SIG-M5 treated with dmso at 0.1 percent for 504 hours (cell line): Measurements from ENCODE around the gene PCSK5.
"Not testable (repeated sequence)": the region's sequence is repeated elsewhere in the genome, so short reads cannot be mapped to it uniquely, and the experiment has no call there.

Experiments
- DNase-seq: peaks from one replicate; lab custom pipeline; 2025; ENCODE audit not compliant: unreplicated experiment; lab: John Stamatoyannopoulos, UW

The PCSK5 gene

DNA sequence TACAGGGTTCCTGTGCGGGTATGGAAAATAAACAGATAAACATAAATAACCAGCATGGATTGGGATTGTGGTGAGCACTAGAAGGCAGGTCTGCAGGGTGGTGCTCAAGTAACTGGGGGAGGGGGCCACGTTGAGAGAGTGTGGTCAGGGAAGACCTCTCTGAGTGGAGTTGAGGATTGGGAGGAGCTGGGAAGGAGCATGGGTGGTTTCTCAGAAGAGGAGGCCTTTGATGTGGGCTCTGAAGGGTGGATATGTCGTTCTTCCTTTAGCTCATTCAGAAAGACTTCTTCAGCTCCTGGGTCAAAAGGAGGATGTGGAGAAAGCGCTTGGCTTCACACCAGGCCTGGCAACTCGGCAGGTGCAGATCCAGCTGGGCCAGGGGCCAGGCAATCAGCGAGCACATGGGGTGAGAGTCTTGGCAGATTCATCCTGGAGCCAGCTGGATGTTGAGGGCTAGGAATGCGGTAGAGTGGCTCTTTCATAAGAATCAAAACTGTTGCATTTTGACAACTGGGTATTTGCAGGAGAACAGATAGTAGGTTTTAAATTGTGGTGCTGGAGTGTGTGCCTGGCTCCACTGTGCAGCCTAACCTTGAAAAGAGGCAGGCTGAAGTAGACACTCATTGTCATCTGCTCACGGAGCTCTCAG, 71.7 kb downstream of the PCSK5 start:
- no peak for DNase-seq

DNA sequence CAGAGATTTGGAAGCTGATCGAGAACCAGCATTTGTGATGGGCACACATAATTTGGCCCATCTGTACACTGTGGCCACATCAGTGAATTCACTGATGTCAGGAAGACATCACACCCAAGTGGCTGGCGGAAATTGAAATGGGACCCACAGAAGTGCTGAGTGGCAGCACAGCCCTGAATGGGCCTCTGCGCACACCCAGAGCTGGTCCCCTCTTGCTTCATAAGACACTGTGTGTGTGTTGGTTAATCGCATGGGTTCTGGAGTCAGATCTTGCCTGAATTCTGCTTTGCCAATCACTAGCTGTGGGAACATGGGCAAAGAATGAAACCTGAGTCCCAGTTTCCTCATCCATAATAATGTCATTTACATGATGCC, 72.2 kb downstream of the PCSK5 start:
- DNase-seq: no peak

DNA sequence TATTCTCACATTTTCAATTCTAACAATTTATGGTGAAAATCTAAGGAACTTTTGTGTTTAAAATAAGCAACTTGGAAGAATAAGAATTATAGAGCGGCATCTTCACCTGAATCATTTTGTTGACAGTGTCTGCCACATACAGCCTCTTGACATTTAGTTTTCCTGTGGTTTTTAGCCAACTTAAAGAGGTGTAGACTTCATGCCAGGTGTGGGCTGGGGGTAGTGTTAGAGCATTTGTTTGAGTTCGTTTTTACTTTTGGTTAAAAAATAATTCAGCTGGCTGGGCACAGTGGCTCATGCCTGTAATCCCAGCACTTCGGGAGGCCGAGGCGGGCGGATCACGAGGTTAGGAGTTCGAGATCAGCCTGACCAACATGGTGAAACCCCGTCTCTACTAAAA, 72.8 kb downstream of the PCSK5 start:
- not testable (repeated sequence) for DNase-seq

DNA sequence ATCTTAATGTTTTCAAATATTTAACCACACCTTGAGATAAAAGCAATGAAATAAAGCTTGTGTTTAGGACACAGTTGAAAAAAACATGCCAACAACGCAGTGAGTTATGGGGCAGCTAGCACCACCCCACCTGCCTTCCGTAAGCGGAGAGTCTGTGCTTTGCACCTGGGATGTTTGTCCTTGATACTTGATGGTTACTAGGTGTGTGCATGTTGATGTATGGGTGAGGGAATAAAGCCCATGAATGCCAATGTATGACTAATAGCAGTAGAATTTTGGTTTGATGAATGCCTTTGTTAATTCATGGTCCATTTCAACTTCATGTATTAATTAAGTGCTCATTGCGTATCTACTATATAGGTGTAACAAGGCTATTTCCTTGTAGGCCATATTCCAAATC, 74.0 kb downstream of the PCSK5 start:
- no peak for DNase-seq

DNA sequence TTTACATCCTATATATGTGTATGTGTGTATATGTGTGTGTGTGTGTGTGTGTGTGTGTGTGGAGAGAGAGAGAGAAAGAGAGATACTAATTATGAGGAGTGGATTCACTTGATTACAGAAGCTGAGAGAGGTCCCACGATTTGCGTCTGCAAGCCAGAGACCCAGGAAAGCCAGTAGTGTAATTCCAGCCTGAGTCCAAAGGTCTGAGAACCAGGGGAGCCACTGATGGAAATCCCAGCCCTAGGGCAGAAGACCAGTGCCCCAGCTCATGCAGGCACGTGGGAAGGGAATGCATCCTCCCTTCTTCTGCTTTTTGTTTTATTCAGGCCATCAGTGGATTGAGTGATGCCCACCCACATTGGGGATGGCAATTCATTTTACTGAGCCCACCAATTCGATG, 74.8 kb downstream of the PCSK5 start:
- no peak for DNase-seq

DNA sequence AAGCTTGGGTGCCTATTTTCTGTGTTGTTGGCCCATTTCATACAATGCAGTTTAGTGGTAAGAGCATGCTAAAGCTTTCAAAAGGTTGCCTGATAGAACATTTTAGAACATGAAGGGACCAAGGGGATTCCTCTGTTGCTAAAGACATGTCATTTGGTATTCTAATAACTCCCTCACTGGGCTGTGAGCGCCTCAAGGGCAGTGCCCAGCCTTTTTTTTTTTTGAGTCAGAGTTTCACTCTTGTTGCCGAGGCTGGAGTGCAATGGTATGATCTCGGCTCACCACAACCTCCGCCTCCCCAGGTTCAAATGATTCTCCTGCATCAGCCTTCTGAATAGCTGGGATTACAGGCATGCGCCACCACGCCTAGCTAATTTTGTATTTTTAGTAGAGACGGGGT, 77.1 kb downstream of the PCSK5 start:
- no peak for DNase-seq

DNA sequence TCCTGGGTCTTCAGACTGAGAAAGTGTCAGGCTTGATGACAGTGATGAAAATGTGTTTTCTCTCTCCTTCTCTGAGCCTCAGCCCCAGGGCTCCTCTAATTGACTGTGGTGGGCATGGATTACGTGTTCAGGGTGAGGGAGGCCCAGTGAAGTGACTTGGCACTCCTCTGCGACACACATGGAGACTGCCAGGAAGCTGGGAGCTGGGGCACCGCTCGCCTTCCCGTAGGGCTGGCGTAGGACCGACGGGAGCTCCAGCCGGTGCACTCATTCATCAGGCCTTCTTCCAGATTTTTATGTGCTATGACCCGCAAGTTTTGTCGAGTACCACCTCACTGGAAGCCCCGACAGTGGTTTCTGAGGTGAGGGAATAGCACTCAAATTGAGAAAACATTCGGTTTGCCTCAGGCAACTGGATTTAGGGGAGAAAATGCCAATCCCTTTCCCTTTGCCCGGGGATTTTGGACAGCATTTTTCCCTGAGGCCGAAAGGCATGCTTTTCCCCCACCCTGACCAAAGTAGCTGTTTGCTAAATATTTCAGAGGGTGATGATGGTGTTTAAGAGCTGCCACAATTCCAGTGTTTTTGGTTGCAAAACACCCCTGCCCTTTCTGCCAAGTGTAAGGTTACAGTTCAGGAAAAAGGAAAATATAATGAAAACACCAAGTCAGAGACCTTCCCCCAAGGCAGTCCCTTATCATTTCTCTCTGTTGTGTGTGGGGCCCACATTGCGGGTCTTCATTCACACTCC, 83.7 kb downstream of the PCSK5 start:
- no peak for DNase-seq

DNA sequence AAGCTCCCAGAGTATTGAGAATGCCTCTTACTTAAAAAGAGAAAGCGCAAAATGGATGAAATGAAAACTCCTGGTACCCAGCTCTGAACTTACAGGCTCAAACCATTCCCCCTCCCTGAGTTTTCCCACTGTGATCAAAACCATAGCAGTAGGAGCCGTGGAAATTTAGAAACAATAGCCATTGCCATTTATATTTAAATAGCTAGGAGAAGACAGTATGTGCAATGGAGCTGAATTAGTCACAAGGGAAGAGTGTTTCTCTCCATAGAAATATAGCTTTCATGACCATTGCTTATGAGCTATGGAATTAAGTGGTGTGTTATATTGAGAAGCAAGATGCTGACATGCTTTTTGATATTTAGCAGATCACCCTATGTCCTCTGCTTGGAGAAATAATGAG, 84.6 kb downstream of the PCSK5 start:
- no peak for DNase-seq

DNA sequence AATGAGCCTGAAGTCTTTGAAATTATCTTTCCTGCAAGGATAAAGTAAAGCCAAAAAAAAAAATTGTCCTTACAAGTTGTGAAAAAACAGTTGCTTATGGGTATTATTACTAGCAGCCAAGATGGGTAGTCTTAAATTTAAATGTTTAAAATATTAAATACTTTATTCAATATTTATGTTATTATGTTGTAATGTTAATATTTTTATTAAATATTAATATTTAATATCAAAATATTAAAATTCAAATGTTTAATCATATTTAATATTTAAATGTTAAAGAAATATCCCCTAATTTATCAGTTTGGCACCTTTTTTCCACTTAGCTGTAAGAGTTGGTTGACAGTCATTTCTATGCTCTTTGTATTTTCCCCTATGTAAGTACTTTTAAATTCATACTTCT, 86.1 kb downstream of the PCSK5 start:
- DNase-seq: no peak

DNA sequence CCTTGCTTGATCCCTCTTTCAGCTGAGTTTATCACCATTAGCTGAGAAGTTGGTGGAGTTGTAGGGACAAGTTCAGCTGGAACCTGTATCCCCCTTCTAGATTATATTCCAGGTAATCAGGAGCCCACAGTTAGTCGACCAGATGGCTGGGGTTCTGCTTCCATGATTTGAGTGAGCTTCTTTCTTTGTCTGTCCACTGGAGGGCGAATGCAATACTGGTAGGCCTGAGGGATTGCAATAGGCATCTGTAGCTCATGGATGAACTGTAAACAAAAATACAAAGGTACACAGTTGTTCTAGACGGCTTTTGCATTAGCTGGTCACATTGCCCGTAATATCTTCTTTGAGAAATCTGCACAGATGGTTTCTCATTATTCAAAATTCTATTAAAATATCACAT, 88.9 kb downstream of the PCSK5 start:
- no peak for DNase-seq

DNA sequence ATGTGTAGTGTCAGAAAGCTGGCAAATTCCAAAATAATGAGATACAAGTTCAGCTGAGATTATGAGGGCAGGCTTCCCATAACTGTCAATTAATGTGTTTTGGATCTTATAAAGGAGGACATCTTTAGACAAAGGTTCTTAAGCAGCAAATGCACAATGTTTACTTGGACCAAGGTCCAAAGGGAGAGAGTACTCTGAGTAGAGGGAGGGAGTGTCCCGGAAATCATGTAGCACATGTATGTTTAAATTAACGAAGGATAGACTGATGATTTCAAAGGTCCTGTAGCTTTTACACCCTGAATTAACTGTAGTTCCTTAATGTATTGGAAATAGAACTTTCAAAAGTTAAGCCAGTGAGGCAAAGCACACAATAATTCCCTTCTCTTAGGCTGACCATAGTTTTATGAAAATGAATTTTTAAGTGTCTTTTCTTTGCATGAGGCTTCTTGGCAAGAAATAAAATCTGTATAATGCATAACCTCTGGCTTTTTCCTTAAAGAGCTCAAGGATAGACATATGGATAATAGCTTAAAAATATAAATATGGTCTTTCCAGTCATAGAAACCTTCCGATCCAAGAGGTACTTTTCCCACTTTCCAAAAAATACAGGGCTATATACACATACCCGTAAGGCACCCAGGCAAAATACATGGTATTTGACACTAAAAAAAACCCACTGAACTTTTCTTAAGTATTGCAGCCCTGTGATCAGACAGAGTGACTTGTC, 93.0 kb downstream of the PCSK5 start:
- no peak for DNase-seq

DNA sequence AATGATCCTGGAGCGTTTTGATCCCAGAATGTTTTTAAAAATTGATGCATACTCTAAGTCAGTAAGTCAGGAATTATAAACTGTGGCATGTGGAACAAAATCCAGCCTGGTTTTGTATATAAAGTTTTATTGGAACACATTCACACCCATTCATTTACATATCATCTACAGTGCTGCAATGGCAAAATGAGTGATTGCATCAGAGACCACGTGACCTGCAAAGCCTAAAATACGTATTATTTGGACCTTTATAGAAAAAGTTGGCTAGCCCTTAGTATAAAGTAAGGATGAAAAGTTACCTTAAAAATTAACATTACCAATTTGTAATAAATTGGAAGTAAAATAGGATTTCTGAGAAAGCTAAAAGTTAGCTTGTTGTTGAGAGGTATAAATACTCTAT, 95.0 kb downstream of the PCSK5 start:
- DNase-seq: no peak

DNA sequence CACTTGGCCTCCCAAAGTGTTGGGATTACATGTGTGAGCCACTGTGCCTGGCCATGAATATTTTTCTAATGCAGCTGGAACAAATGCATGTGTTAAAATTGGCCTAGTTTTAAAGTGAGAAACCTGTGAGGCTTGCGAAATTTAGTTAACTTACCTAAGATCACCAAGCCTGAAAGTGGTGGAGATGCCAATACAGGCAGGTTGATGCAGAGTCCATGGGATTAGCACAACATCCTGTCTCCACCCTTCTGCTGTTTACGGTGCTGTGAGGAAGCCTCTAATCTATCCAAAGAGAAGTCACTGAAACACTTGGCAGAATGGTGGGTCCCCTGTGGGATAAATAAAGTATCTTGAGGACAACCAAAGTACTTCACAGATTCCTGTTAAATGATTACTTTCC, 98.2 kb downstream of the PCSK5 start:
- no peak for DNase-seq

DNA sequence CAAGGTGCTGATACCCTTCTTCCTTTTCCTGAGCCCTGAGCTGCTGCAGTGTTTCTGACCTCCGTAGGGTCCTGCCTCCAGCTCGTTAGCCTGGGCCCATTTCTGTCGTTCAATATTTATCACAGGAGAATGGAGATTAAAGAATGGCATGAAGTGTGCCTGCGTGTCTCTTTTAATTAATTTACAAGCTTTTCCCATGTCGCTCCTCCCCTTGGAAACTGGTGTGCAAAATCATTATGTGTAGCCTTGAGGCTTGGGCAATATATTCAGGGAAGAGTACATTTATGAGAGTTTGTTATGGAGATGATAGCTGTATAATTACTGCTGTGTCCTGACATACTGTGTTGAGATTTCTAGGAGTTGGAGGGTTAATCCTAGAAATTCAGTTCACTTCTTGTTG, 99.7 kb downstream of the PCSK5 start:
- DNase-seq: no peak

DNA sequence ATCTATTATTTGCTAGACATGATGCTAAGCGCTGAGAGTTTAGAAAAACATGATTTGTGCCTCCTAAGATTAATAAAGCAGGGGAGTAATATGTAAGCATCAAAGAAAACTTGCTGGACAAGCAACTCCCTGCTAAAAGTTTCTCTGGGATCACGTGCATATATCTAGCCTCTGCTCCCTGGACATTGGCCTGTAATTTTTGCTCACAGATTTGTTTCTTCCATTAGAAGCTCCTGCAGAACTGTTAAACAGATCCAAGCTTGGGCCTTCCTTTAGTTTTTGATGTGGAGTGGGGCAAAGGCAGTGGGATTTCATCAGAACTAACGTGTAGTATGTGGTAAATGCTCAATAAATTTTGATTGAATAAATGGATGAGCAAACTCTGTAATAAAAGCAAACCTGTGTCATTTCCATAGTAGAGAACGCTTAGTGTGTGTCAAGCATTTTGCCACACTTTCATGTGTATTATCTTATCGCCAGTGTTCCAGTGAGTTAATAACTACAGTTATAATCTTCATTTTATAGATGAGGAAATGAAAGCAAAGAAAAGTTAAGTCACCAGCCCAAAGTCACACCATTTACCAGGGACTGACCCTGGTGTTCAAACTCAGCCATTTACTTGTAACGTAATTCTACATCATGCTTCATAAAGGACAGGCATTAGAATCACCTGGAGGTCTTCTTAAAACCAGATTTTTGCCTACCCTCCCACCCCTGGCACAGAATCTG, 100.3 kb downstream of the PCSK5 start:
- DNase-seq: no peak

DNA sequence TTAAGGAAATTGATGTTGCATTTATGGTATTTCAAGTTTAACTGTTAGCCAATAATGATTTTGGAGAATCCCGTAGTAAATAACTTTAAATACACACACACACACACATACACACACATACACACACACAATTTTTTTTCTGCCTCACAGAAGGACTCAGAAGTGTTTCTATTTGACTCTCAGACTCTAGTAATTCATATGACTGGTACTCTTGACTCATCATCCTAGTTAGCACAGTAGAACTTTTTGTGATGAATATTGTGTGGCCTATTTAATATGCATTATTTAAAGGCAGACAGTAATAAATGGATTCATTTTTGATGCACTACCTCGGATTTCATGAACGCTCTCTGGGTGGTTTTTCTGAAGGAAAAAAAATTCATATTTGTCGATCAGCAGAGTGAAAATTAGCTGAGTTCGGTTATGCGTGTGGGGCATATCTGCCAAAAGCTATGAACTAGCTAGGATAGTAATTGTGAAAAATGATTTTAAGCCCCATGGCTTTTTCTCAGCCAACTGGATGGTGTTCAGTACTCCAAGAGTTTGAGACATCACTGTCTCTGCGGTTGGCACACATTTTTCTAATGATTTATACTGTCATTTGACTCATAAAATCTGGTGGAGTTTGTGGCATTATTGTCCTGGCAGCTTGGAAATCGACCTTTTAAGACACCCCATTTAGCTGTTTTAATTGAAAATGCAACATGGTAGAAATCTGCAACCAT, 102.2 kb downstream of the PCSK5 start:
- no peak for DNase-seq

DNA sequence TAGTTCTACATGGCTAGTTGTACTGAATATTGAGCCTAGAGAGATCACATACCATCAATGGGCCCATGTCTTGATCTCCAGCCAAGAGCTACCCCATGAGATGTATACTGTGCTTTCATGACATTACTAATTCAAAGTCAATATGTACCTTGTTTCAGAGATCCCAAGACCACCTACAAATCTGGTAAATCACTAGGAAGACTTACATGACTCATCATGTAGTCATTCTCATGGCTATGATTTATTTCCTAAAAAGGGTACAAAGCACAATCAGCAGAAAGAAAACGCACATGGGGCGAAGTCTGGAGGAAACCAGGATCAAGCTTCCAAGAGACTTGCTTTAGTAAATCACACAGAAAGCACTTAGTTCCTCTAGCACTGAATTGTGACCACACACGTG, 103.0 kb downstream of the PCSK5 start:
- DNase-seq: no peak

DNA sequence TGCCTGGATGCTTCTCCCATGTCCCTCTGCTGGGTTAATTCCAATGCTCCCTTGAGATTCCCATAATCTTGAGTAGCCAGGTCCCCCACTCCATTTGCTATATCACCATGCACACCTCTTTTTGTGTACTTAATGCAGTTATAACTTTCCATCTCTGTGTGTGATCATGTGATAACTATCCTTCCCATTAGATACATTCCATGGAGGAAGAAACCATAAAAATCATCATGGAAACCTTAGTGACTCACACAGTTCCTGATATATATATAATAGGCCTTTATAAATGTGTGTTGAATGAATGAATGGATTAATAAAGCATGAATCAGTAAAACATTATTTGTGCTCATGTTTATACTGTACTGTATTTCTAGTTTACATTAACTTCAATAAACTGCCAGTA, 104.6 kb downstream of the PCSK5 start:
- DNase-seq: no peak

DNA sequence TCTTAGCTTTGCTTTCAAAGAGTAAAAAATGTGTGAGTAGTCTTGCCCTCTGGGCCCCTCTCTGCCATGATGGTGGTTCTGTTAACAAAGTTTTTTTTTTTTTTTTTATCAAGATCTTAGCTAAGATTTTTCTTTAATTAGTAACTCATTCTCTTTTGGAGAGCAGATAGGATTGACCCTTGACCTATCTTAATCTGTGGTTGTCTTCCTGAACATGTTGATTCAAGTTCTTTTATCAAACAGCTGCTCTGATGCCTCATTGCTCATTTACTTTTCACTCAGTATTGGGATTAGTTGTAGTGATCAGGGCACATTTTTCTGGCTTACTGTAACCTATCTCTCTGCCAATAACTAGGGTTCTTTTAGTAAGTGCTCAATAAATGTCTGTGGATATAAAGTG, 106.3 kb downstream of the PCSK5 start:
- no peak for DNase-seq

DNA sequence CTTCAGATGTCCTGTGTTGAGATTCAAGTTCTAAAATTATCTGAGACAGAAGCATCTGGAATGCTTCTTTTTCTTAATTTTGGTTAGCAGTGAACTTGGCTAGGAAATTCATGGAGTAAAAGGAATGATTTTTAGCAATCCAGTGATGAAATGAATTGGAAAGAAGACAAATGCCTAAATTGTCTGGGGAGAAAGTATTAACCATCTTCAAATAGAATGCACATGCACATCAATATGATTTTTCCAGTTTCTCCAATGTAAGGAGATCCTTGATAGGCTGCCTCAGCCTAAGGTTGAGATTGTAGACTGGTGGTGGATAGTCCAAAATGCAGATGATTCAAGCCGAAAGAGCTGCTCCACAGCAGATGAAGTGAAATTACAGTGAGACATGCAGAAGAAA, 106.7 kb downstream of the PCSK5 start:
- no peak for DNase-seq
